H9 (cell line): ENCODE results near the gene B9D1. TPM values are rescaled to one million over a fixed set of nuclear protein-coding genes. Genes with fewer than 3 reads are reported as not detected.

Experiments used
- DNase-seq: peaks from one replicate; pipeline ENCODE4 v3.0.0-alpha.2; 2017
- H2AFZ ChIP-seq: one replicate; pipeline ENCODE4 v1.6.1; 2013; ENCODE audit warnings: mild to moderate bottlenecking, low read length, control low read depth, moderate library complexity
- H2AK5ac ChIP-seq: 2 replicates; pipeline ENCODE4 v1.6.1; 2013; ENCODE audit warnings: low read length, control low read depth, mixed read lengths; ENCODE audit not compliant: insufficient read length
- H2BK120ac ChIP-seq: one replicate; pipeline ENCODE4 v1.6.1; 2013; ENCODE audit warnings: low read depth, mild to moderate bottlenecking, low read length, control low read depth, inconsistent platforms; ENCODE audit not compliant: poor library complexity, severe bottlenecking
- H2BK12ac ChIP-seq: 2 replicates; pipeline ENCODE4 v1.6.1; 2013; ENCODE audit warnings: low read length, control low read depth, mixed read lengths, low read depth; ENCODE audit not compliant: insufficient read length
- H2BK15ac ChIP-seq: 2 replicates; pipeline ENCODE4 v1.6.1; 2013; ENCODE audit warnings: low read depth, low read length, control low read depth
- H2BK20ac ChIP-seq: one replicate; pipeline ENCODE4 v1.6.1; 2013; ENCODE audit warnings: low read depth, mild to moderate bottlenecking, low read length, control low read depth, inconsistent platforms; ENCODE audit not compliant: poor library complexity, severe bottlenecking
- H2BK5ac ChIP-seq: 2 replicates; pipeline ENCODE4 v1.6.1; 2013; ENCODE audit warnings: low read length, control low read depth, mixed read lengths; ENCODE audit not compliant: insufficient read length
- H3K14ac ChIP-seq: 2 replicates; pipeline ENCODE4 v1.6.1; 2013; ENCODE audit warnings: low read length, control low read depth; ENCODE audit not compliant: insufficient read depth
- H3K18ac ChIP-seq: 2 replicates; pipeline ENCODE4 v1.6.1; 2013; ENCODE audit warnings: low read depth, mild to moderate bottlenecking, mixed read lengths, low read length, control low read depth; ENCODE audit not compliant: insufficient read length
- H3K23ac ChIP-seq: 2 replicates; pipeline ENCODE4 v1.6.1; 2013; ENCODE audit warnings: low read length, control low read depth, mixed read lengths, low read depth; ENCODE audit not compliant: insufficient read length
- H3K23me2 ChIP-seq: 2 replicates; pipeline ENCODE4 v1.6.1; 2013; ENCODE audit warnings: low read depth, mild to moderate bottlenecking, mixed read lengths, low read length, control low read depth; ENCODE audit not compliant: insufficient read length, poor library complexity, severe bottlenecking
- H3K27ac ChIP-seq: 2 replicates; pipeline ENCODE4 v1.5.1; 2013; ENCODE audit warnings: low read length, control low read depth, mixed read lengths, low read depth; ENCODE audit not compliant: insufficient read length
- H3K27me3 ChIP-seq: 2 replicates; pipeline ENCODE4 v1.6.1; 2013; ENCODE audit warnings: low read length, control low read depth, inconsistent platforms; ENCODE audit not compliant: insufficient read depth
- H3K4ac ChIP-seq: 2 replicates; pipeline ENCODE4 v1.6.1; 2013; ENCODE audit warnings: low read depth, mild to moderate bottlenecking, control low read depth, inconsistent platforms, low read length, moderate library complexity
- H3K4me1 ChIP-seq: 2 replicates; pipeline ENCODE4 v1.6.1; 2013; ENCODE audit warnings: low read length, control low read depth, inconsistent platforms; ENCODE audit not compliant: insufficient read depth
- H3K4me2 ChIP-seq: 2 replicates; pipeline ENCODE4 v1.6.1; 2013; ENCODE audit warnings: low read length, control low read depth, mixed read lengths; ENCODE audit not compliant: insufficient read length, insufficient read depth
- H3K56ac ChIP-seq: 2 replicates; pipeline ENCODE4 v1.6.1; 2013; ENCODE audit warnings: low read depth, mild to moderate bottlenecking, mixed read lengths, low read length, control low read depth; ENCODE audit not compliant: insufficient read length
- H3K79me1 ChIP-seq: 2 replicates; pipeline ENCODE4 v1.6.1; 2013; ENCODE audit warnings: low read depth, mild to moderate bottlenecking, moderate library complexity, low read length, control low read depth, inconsistent platforms; ENCODE audit not compliant: insufficient read depth, poor library complexity, severe bottlenecking
- H3K79me2 ChIP-seq: 2 replicates; pipeline ENCODE4 v1.6.1; 2013; ENCODE audit warnings: low read length, control low read depth, inconsistent platforms; ENCODE audit not compliant: insufficient read depth
- H3K9ac ChIP-seq: 2 replicates; pipeline ENCODE4 v1.6.1; 2013; ENCODE audit warnings: low read length, control low read depth, mixed read lengths; ENCODE audit not compliant: insufficient read length; ENCODE audit errors: extremely low read depth
- H3K9me3 ChIP-seq: one replicate; pipeline ENCODE4 v1.6.1; 2013; ENCODE audit warnings: low read depth, low read length, inconsistent platforms; ENCODE audit not compliant: control insufficient read depth
- H3T11ph ChIP-seq: one replicate; pipeline ENCODE4 v1.6.1; 2013; ENCODE audit warnings: mild to moderate bottlenecking, low read length, control low read depth, inconsistent platforms
- H4K20me1 ChIP-seq: one replicate; pipeline ENCODE4 v1.6.1; 2013; ENCODE audit not compliant: control insufficient read depth, insufficient read length, insufficient read depth
- H4K5ac ChIP-seq: 2 replicates; pipeline ENCODE4 v1.6.1; 2013; ENCODE audit warnings: low read depth, mild to moderate bottlenecking, mixed read lengths, low read length, control low read depth; ENCODE audit not compliant: insufficient read length
- H4K8ac ChIP-seq: replicated peaks from 2 replicates; pipeline ENCODE4 v1.6.1; 2013; ENCODE audit warnings: low read length, control low read depth, mixed read lengths, low read depth; ENCODE audit not compliant: insufficient read length
- H4K91ac ChIP-seq: 2 replicates; pipeline ENCODE4 v1.6.1; 2013; ENCODE audit warnings: low read depth, mild to moderate bottlenecking, moderate library complexity, mixed read lengths, low read length, control low read depth; ENCODE audit not compliant: insufficient read length
- H3K27ac Mint-ChIP-seq, 3 experiments: 2 replicates in 2 of 3; 3 replicates in 1 of 3; pipeline ENCODE4 v1.8.0; 2020 to 2021; ENCODE audit warnings: mixed read lengths in 3 of 3, mild to moderate bottlenecking in 1 of 3, moderate library complexity in 1 of 3
- H3K27me3 Mint-ChIP-seq: 2 replicates; pipeline ENCODE4 v1.8.0; 2021; ENCODE audit warnings: low read depth, mild to moderate bottlenecking, moderate library complexity, mixed read lengths
- H3K36me3 Mint-ChIP-seq, 3 experiments: 2 replicates in 2 of 3; 3 replicates in 1 of 3; pipeline ENCODE4 v1.8.0; 2020 to 2021; ENCODE audit warnings: low read depth in 3 of 3, mixed read lengths in 3 of 3; ENCODE audit not compliant: insufficient read depth in 1 of 3
- H3K4me1 Mint-ChIP-seq, 2 experiments: 2 replicates each; pipeline ENCODE4 v1.8.0; 2020; ENCODE audit warnings: mixed read lengths in 2 of 2
- H3K4me3 Mint-ChIP-seq, 2 experiments: 2 replicates in 1 of 2; 3 replicates in 1 of 2; pipeline ENCODE4 v1.8.0; 2020 to 2021; ENCODE audit warnings: mild to moderate bottlenecking in 2 of 2, mixed read lengths in 2 of 2, moderate library complexity in 1 of 2
- H3K9me3 Mint-ChIP-seq, 2 experiments: 2 replicates in 1 of 2; 3 replicates in 1 of 2; pipeline ENCODE4 v1.8.0; 2020; ENCODE audit warnings: mild to moderate bottlenecking in 2 of 2, mixed read lengths in 2 of 2, moderate library complexity in 1 of 2
- CTCF ChIP-seq: fragments of 200-600 bp; sonication (generic); conservative IDR thresholded peaks from 3 replicates; pipeline ENCODE4 v1.8.0; 2021; ENCODE audit warnings: antibody characterized with exemption, mild to moderate bottlenecking
- WGBS: extraction: QIAGEN DNeasy Blood & Tissue Kit; methylation state at CpG from one replicate; pipeline ENCODE4 v1.1.7; 2013; ENCODE audit warnings: missing lambda C conversion rate, low lambda C conversion rate, mixed read lengths; ENCODE audit not compliant: insufficient read length; ENCODE audit errors: extremely low coverage; 5-methylcytosine and 5-hydroxymethylcytosine counted together
- total RNA-seq: library from RNA; stranded (reverse); gene quantifications from 2 replicates; pipeline ENCODE4 v1.2.1, GENCODE V29; 2021

Gene B9D1
- total RNA-seq, 1 experiment from 2014 or later: 30.4 TPM

DNA sequence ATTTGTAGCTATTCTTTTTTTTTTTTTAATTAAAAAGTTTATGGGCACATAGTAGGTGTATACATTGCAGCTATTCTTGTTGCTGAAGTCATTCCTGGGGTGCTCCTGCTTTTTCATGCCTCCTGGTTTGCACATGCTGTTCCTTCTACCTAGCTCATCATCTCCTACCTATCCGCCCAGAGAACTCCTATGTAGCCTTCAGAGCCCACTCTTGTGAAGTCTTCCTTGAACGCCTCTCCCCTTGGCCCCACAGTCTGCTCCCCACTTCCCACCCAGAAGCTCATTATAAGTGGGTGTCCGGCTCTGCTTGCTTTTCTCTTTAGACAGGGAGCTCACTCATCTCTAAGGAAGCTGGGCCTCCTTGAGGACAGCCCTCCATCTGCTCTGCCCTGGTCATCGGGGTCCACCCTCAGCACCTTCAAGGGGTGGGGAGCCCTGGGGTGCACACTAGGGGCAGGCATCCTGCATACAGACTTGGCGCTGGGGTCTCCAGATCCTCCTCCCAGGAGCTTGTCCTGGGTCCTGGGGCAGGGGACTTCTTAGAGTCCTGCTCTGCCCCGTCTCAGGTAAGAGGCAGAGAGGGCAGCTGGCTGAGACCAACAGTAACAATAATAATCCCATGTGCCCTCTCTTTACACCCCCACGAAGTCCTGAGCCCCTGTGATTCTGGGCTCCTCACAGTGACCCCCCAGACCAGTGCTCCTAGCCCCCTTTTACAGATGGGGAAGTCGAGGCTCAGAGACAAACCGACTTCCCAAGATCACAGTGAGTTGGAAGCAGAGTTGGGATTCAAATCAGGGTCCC lies 3.5 kb upstream of the B9D1 start:
- no peak overlapping the region for H2BK12ac ChIP-seq
- no peak overlapping the region for H2BK120ac ChIP-seq
- H3K4me1 Mint-ChIP-seq: peaks cover 22 to 30% of the 10 kb centered on the region in 2 experiments
- no peaks in the 10 kb centered on the region for H3K27me3 ChIP-seq
- H2BK20ac ChIP-seq: no peak overlapping the region
- no peak overlapping the region for H3K56ac ChIP-seq
- no peak overlapping the region for H3K9ac ChIP-seq
- no peak overlapping the region for H3K4me2 ChIP-seq
- no peak overlapping the region for H3K23ac ChIP-seq
- H3K9me3 Mint-ChIP-seq: no peaks in the 10 kb centered on the region; a peak in 1 of 5 replicates
- no peaks in the 10 kb centered on the region for H3K79me2 ChIP-seq
- no CpG with 5 or more reads among the region's 9 CpGs for WGBS
- H4K20me1 ChIP-seq: no peaks in the 10 kb centered on the region
- TF ChIP-seq CTCF: no peak
- peaks cover 0 to 6% (median 5%) of the 10 kb centered on the region in 3 experiments; a peak in 3 of 7 replicates for H3K36me3 Mint-ChIP-seq
- no peak overlapping the region for H3T11ph ChIP-seq
- H3K79me1 ChIP-seq: no peaks in the 10 kb centered on the region
- no peak overlapping the region for H2AK5ac ChIP-seq
- no peak overlapping the region for H4K91ac ChIP-seq
- H3K14ac ChIP-seq: no peak overlapping the region
- no peak overlapping the region for H3K4me3 Mint-ChIP-seq
- H4K8ac ChIP-seq: no peak overlapping the region
- H3K27ac Mint-ChIP-seq: no peak overlapping the region; a peak in 1 of 7 replicates
- no peaks in the 10 kb centered on the region for H3K4me1 ChIP-seq
- H3K27ac ChIP-seq: no peak overlapping the region
- H3K18ac ChIP-seq: no peak overlapping the region
- no peak overlapping the region for H2AFZ ChIP-seq
- no peak overlapping the region for H4K5ac ChIP-seq
- H3K9me3 ChIP-seq: no peaks in the 10 kb centered on the region
- H2BK5ac ChIP-seq: no peak overlapping the region
- H3K23me2 ChIP-seq: no peaks in the 10 kb centered on the region
- no peak for DNase-seq
- H2BK15ac ChIP-seq: no peak overlapping the region
- H3K27me3 Mint-ChIP-seq: peaks cover 5% of the 10 kb centered on the region; the same call in 1 of the 2 replicates
- no peak overlapping the region for H3K4ac ChIP-seq
